Activated naive CD4-positive, alpha-beta T cell treated with anti-CD3 and anti-CD28 coated beads for 36 hours (primary cell): ENCODE data around the gene PEX11G. TPM values are rescaled to one million over a fixed set of nuclear protein-coding genes. Genes with fewer than 3 reads are reported as not detected.
A peak's percentile ranks its signal among the peaks of the same experiment; 100 is the strongest.

Source experiments
- CTCF ChIA-PET: fragments of 350-600 bp; sonication (Branson Sonifier 250); formaldehyde crosslinking; loops from one replicate; lab custom pipeline; 2021; ENCODE audit warnings: antibody characterized with exemption; lab: Charles Lee
- DNase-seq: peaks from one replicate; pipeline ENCODE4 v3.0.0-alpha.2; 2020
- H3K27ac Mint-ChIP-seq: one replicate; pipeline ENCODE4 v1.8.0; 2021; ENCODE audit warnings: mild to moderate bottlenecking, mixed read lengths
- H3K27me3 Mint-ChIP-seq: one replicate; pipeline ENCODE4 v1.8.0; 2021; ENCODE audit warnings: low read depth, mixed read lengths
- H3K36me3 Mint-ChIP-seq: one replicate; pipeline ENCODE4 v1.8.0; 2021; ENCODE audit warnings: low read depth, mixed read lengths
- H3K4me1 Mint-ChIP-seq: one replicate; pipeline ENCODE4 v1.8.0; 2021; ENCODE audit warnings: low read depth, mixed read lengths
- H3K4me3 Mint-ChIP-seq: one replicate; pipeline ENCODE4 v1.8.0; 2021; ENCODE audit warnings: mild to moderate bottlenecking, moderate library complexity, mixed read lengths
- H3K9me3 Mint-ChIP-seq: one replicate; pipeline ENCODE4 v1.8.0; 2021; ENCODE audit warnings: mixed read lengths
- intact Hi-C: fragments of 100-400 bp; cut with micrococcal nuclease; formaldehyde crosslinking; loops from one replicate; pipeline ENCODE4 v1.15.1; 2023
- total RNA-seq, 2 experiments: library from RNA; stranded (reverse); gene quantifications; one replicate each; pipeline ENCODE4 v1.2.3, GENCODE V29; 2021

PEX11G gene
- total RNA-seq, 2 experiments from 2014 or later = 0.86 to 1.1 TPM

DNA sequence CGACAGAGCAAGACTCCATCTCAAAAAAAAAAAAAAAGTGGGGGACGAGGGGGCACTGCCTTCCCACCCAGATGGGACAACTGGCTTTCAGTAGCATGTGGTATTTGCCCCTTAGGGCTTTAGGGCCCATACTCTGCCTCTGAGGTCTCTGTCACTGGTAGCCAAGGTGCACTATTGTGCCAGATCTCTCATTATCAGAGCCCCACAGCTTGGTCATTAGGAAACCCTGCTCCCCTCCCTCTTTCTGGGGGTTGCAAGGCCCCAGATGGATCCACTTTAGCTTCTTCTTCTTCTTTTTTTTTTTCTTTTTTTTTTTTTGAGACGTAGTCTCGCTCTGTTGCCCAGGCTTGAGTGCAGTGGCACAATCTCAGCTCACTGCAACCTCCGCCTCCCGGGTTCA lies 15.8 kb upstream of the PEX11G start:
- intact Hi-C loops = no loop called here
- Mint-ChIP-seq H3K9me3 (no peaks in the 10 kb centered on the region), H3K4me3 (no peak overlapping the region), H3K36me3 (no peaks in the 10 kb centered on the region), H3K4me1 (peaks cover 16% of the 10 kb centered on the region), H3K27ac (no peak overlapping the region), H3K27me3 (peaks cover 32% of the 10 kb centered on the region)
- CTCF ChIA-PET = interaction anchor here (0.6 to 0.7 kb wide), 2 partner anchors 202 to 1247 kb away, joined by 3 read pairs; no protein-coding TSS in a partner anchor
- DNase-seq = no peak

DNA sequence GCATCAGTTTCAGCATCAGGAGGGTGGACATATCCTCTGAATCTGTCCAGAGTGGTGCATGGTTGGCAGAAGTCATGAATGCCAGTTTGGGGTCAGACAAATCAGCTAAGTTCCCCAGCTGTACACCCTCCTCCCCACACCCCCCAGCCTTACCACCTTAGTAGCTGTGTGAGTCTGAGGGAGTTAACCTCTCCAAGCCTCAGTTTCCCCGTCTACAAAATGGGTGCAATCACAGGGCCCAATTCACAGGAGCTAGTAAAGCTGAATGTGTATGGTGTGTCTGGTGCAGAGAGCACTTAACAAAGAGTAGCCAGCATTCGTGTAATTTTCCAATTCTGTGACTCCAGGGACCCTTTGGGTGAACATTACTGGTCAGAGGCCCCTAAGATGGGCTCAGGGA lies 13.7 kb upstream of the PEX11G start:
- H3K36me3 Mint-ChIP-seq = no peaks in the 10 kb centered on the region
- H3K27me3 Mint-ChIP-seq = peaks cover 40% of the 10 kb centered on the region
- CTCF ChIA-PET = no interaction called here
- no peaks in the 10 kb centered on the region for H3K9me3 Mint-ChIP-seq
- H3K4me1 Mint-ChIP-seq = peaks cover 16% of the 10 kb centered on the region
- no peak overlapping the region for H3K4me3 Mint-ChIP-seq
- no peak overlapping the region for H3K27ac Mint-ChIP-seq
- intact Hi-C loops = no loop called here
- no peak for DNase-seq

DNA sequence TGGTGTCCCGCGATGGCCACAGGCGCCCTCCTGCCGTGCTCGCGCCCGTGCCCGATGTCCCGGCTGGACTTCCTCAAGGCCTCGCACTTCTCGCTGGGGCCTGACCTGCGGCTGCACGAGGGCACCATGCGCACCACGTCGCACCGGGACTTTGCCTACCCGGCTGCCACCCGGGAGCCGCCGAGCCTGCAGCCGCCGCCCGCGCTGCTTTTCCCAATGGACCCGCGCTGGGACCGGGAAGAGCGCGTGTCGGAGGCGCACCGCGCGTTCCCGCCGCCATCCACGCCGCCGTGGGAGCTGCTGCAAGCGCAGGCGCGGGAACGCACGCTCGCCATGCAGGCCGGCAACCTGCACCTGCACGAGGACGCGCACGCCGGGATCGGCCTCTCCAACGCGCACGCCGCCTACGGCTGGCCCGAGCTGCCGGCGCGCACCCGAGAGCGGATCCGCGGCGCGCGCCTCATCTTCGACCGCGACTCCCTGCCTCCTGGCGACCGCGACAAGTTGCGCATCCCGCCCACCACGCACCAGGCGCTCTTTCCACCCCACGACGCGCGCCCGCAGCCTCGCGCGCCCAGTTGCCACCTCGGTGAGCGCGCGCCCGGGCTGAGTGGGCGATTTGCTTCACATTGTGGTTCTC lies 12.1 kb upstream of the PEX11G start:
- H3K4me1 Mint-ChIP-seq = peaks cover 11% of the 10 kb centered on the region
- CTCF ChIA-PET = no interaction called here
- H3K27me3 Mint-ChIP-seq = peaks cover 38% of the 10 kb centered on the region
- H3K9me3 Mint-ChIP-seq = no peaks in the 10 kb centered on the region
- intact Hi-C loops = no loop called here
- peak overlapping the region; percentile 12 for H3K4me3 Mint-ChIP-seq
- no peak overlapping the region for H3K27ac Mint-ChIP-seq
- peak; percentile 67 for DNase-seq
- no peaks in the 10 kb centered on the region for H3K36me3 Mint-ChIP-seq

DNA sequence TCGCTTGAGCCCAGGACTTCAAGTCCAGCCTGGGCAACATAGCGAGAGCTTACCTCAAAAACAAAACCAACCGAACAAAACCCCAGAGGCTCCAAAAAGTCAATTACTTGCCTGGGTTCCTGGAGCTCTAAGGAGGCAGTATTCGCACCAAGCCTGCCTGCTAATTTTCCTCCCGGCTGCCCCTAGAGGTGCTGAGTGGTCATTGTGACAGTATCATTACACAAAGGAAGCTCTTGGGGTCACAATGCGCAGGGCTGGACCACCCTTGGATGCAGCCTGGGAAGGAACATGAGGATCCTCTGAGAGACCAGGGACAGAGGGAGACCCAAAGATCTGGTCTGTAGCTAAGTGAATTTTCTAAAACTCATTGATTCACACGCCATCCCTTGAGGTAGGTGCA lies 8.5 kb upstream of the PEX11G start:
- CTCF ChIA-PET = interaction anchor here (0.6 to 0.9 kb wide), 2 partner anchors 16 to 645 kb away, joined by 3 read pairs; no protein-coding TSS in a partner anchor
- H3K27ac Mint-ChIP-seq = no peak overlapping the region
- no peak overlapping the region for H3K4me3 Mint-ChIP-seq

DNA sequence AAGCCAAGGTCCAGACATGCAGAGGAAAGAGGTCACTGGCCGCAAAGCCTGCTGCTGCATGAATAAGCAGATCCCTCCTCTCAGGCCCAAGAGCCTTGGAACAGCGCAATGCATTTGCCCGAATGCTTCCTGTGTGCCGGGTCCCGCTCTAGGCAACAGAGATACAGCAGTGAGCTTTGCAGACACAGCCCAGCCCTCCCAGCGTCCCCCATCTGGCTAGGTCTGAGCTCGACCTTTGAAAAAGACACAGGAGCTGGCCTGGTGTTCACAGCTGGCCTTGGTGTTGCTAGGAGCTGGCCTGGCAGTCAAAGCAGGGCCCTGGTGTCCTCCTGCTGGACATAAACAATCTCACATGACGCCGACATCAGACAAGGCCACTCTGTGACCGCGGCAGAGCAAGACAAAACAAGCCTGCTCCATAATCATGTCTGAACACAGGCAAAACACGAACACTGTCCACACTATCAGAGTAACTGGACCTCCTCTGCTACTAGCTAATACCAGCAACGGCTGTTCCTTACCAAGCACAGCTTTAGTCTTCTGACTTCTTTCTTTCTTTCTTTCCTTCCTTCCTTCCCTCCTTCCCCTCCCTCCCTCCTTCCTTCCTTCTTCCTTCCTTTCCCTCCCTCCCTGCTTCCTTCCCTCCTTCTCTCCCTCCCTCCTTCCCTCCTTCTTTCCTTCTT lies 5.7 kb upstream of the PEX11G start:
- CTCF ChIA-PET = no interaction called here
- Mint-ChIP-seq H3K27ac (no peak overlapping the region), H3K27me3 (peaks cover 13% of the 10 kb centered on the region)

More for the DNA sequence above, 8.5 kb upstream of the PEX11G start:
- Mint-ChIP-seq H3K36me3 (no peaks in the 10 kb centered on the region), H3K4me1 (peaks cover 7% of the 10 kb centered on the region), H3K9me3 (no peaks in the 10 kb centered on the region), H3K27me3 (peaks cover 25% of the 10 kb centered on the region)
- intact Hi-C loops = no loop called here
- DNase-seq = no peak

DNA sequence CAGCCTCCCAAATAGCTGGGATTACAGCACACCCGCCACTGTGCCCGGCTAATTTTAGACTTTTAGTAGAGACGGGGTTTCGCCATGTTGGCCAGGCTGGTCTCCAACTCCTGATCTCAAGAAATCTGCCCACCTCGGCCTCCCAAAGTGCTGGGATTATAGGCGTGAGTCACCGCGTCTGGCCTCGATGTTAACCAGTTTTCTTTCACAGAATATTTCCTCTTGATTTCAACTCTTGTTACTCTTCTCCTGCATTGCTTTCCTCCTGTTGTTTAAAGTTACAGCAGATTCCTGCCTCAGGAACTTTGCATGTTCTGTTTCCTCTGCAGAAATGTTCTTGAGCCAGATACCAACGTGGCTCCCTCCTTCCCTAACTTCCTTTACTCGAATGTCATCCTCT lies 3.7 kb upstream of the PEX11G start:
- Mint-ChIP-seq H3K4me3 (no peak overlapping the region), H3K4me1 (peaks cover 14% of the 10 kb centered on the region), H3K36me3 (no peaks in the 10 kb centered on the region), H3K27me3 (peaks cover 5% of the 10 kb centered on the region), H3K27ac (no peak overlapping the region), H3K9me3 (no peaks in the 10 kb centered on the region)
- intact Hi-C loops = no loop called here
- CTCF ChIA-PET = no interaction called here
- DNase-seq = no peak

More for the DNA sequence above, 5.7 kb upstream of the PEX11G start:
- Mint-ChIP-seq H3K4me3 (no peak overlapping the region), H3K4me1 (peaks cover 9% of the 10 kb centered on the region), H3K36me3 (no peaks in the 10 kb centered on the region), H3K9me3 (no peaks in the 10 kb centered on the region)
- DNase-seq = no peak
- intact Hi-C loops = no loop called here

DNA sequence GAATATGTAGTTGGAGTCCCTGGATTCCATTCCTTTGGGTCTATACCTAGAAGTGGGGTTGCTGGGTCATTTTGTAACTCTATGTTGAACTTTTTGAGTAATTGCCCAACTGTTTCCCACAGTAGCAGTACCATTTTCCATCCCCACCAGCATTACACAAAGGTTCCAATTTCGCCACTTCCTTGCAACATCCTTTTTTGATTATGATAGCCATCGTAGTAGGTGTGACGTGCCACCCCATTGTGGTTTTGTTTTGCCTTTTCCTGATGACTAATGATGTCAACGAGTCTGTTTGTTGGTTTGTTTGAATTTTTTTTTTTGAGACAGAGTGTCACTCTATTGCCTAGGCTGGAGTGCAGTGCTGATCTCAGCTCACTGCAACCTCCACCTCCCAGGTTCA lies 3.3 kb upstream of the PEX11G start:
- intact Hi-C loops = no loop called here
- Mint-ChIP-seq H3K4me3 (no peak overlapping the region), H3K27ac (no peak overlapping the region), H3K36me3 (no peaks in the 10 kb centered on the region), H3K4me1 (peaks cover 14% of the 10 kb centered on the region), H3K27me3 (peaks cover 3% of the 10 kb centered on the region), H3K9me3 (no peaks in the 10 kb centered on the region)
- peak; percentile 62 for DNase-seq
- CTCF ChIA-PET = no interaction called here

DNA sequence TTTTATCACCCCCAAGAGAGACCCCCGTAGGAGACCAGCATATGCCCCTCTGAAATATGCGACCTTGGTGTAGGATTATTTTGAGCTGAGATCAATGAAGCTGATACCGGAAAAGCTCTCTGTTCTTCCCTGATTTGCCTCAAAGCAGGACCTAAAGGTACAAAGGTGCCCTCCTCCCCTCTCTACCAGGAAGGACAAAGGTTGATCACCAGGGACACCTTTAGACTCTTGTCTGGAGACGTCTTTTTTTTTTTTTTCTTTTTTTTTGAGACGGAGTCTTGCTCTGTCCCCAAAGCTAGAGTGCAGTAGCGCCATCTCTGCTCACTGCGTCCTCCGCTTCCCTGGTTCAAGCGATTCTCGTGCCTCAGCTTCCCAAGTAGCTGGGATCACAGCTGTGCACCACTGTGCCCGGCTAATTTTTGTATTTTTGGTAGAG lies 792 bp upstream of the PEX11G start:
- no peak overlapping the region for H3K27ac Mint-ChIP-seq
- CTCF ChIA-PET = no interaction called here
- H3K9me3 Mint-ChIP-seq = no peaks in the 10 kb centered on the region
- H3K4me1 Mint-ChIP-seq = peaks cover 14% of the 10 kb centered on the region
- no peaks in the 10 kb centered on the region for H3K27me3 Mint-ChIP-seq
- H3K36me3 Mint-ChIP-seq = no peaks in the 10 kb centered on the region
- DNase-seq = no peak
- intact Hi-C loops = loop anchor here (2.0 kb wide), 1 partner anchor 45 kb away; the partner anchor contains the start of gene PNPLA6
- H3K4me3 Mint-ChIP-seq = peak overlapping the region; percentile 78

DNA sequence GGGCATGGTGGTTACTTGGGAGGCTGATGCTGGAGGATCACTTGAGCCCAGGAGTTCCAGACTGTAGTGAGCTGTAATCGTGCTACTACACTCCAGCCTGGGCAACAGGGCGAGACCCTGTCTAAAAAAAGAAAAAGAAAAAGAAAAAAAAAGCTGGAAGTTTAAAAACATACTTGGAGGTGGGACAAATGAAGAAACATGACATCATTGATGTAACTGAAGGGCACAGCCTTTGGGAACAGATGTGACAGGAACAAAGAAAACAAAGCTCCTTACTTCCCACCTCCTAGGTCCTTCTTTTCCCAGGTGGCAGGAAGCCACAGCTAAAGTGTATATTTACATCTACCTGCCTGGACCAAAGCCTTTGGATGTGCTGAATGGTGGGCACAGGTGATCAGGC lies 1.9 kb downstream of the PEX11G start:
- intact Hi-C loops = no loop called here
- peaks cover 12% of the 10 kb centered on the region for H3K4me1 Mint-ChIP-seq
- no peaks in the 10 kb centered on the region for H3K36me3 Mint-ChIP-seq
- H3K4me3 Mint-ChIP-seq = no peak overlapping the region
- H3K27me3 Mint-ChIP-seq = no peaks in the 10 kb centered on the region
- H3K27ac Mint-ChIP-seq = no peak overlapping the region
- no peaks in the 10 kb centered on the region for H3K9me3 Mint-ChIP-seq
- no peak for DNase-seq
- CTCF ChIA-PET = interaction anchor here (0.6 to 1.0 kb wide), 4 partner anchors 23 to 143 kb away, joined by 3 to 5 read pairs (median 4); partner anchors contain the start of gene PET100

DNA sequence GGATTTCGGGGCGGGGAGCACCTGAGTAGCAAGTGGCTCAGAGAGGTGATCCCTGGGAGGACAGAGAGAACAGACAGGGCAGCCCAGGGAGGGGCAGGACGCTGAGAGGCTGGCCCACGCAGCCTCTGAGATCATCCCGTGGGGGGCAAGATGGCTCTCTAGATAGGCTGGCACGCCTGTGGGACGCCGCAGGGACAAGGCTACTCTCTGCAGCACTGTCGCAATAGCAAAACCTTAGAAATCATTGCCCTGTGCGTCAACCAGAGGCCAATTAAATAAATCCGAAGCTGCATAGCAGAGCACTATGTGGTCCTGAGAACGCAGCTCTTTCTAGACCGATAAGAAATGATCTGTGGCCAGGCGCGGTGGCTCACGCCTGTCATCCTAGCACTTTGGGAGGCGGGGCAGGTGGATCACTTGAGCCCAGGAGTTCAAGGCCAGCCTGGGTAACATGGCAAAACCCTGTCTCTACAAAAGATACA lies 5.1 kb downstream of the PEX11G start:
- H3K4me3 Mint-ChIP-seq = no peak overlapping the region
- H3K36me3 Mint-ChIP-seq = no peaks in the 10 kb centered on the region
- no peak for DNase-seq
- CTCF ChIA-PET = no interaction called here
- H3K27me3 Mint-ChIP-seq = no peaks in the 10 kb centered on the region
- intact Hi-C loops = no loop called here
- H3K9me3 Mint-ChIP-seq = no peaks in the 10 kb centered on the region
- no peak overlapping the region for H3K27ac Mint-ChIP-seq
- peaks cover 5% of the 10 kb centered on the region for H3K4me1 Mint-ChIP-seq

DNA sequence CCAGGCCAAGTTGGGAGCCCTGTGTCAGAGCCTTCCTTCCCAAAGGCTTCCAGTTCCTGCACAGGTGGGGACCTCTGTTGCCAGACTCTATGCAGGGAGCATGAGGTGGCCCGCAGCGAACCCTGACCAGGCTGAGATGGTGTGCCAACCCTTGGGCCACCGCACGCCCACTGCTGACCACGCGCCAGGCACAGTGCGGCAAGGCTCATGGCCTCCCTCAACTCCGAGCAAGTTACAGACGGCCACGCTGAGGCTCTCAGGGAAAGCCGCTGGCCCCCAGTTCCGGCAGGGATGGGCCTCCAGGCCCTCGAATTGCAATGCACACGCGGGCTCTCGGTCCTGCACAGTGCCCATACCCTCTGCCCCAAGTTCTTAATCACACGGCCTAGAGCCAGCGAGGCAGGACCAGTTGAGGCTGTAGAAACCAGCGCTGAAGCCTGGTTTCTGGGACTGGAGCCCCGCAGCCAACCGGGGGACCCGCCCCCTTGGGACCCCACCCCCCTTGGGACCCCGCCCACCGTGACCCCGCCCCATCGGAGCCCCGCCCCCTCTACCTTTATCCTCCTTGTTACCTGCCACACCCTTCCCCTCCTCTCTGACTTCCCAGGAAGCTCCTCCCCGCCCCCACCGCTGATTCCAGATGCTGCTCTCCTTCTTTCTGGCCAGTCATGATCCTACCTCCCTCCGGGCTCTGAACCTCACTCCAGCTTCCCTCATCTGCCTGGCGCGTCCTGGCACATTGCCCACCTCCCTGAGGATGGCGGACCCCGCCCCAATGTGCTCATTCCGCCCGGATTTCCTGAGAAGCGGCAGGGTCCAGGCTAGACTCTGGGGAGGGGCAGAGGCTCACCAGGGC lies 6.0 kb downstream of the PEX11G start:
- intact Hi-C loops = no loop called here
- Mint-ChIP-seq H3K36me3 (no peaks in the 10 kb centered on the region), H3K9me3 (no peaks in the 10 kb centered on the region), H3K27ac (no peak overlapping the region), H3K4me1 (peaks cover 5% of the 10 kb centered on the region), H3K4me3 (no peak overlapping the region), H3K27me3 (no peaks in the 10 kb centered on the region)
- CTCF ChIA-PET = no interaction called here
- no peak for DNase-seq

DNA sequence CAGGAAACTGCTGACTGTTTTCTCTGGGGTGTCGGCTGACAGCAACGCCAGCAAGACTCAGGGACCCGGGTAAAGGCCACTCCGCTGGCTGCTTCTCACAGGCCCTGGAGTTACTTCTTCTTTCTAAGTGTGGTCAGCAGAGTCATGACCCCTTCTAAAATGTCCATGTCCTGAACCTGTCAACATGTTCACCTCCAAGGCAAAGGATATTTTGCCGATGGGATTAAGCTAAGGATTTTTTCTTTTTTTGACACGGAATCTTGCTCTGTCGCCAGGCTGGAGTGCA lies 7.9 kb downstream of the PEX11G start:
- intact Hi-C loops = no loop called here
- H3K27me3 Mint-ChIP-seq = no peaks in the 10 kb centered on the region
- DNase-seq = no peak
- no peak overlapping the region for H3K4me3 Mint-ChIP-seq
- H3K9me3 Mint-ChIP-seq = no peaks in the 10 kb centered on the region
- H3K27ac Mint-ChIP-seq = no peak overlapping the region
- no peaks in the 10 kb centered on the region for H3K36me3 Mint-ChIP-seq
- H3K4me1 Mint-ChIP-seq = peaks cover 5% of the 10 kb centered on the region
- CTCF ChIA-PET = no interaction called here
